Gastroesophageal sphincter (tissue), 4 donors: ENCODE measurements around the gene TOLLIP. TPM values are rescaled to one million over a fixed set of nuclear protein-coding genes. Genes with fewer than 3 reads are reported as not detected.

Source experiments
- ATAC-seq: fragments of 150-250 bp; one replicate; pipeline ENCODE4 v1.9.1; 2016; ENCODE audit warnings: mild to moderate bottlenecking, moderate library complexity
- H3K27ac ChIP-seq, 4 donors: fragments of 200-600 bp; sonication (generic) in 3 of 4; 1 replicate in 3 of 4; 2 replicates in 1 of 4; pipeline ENCODE4 v1.5.1; 2016 to 2019
- H3K27me3 ChIP-seq: fragments of 200-600 bp; sonication (generic); one replicate; pipeline ENCODE4 v1.5.1; 2019
- H3K36me3 ChIP-seq, 2 donors: fragments of 200-600 bp; sonication (generic); one replicate each; pipeline ENCODE4 v1.5.1; 2019; ENCODE audit warnings: control low read depth in 1 of 2
- H3K4me1 ChIP-seq, 3 donors: fragments of 200-600 bp; sonication (generic); 1 replicate in 2 of 3; 2 replicates in 1 of 3; pipeline ENCODE4 v1.5.1; 2016 to 2019; ENCODE audit warnings: control low read depth in 2 of 3
- H3K4me3 ChIP-seq, 2 donors: fragments of 200-600 bp; sonication (generic); one replicate each; pipeline ENCODE4 v1.5.1; 2019; ENCODE audit warnings: mild to moderate bottlenecking in 1 of 2, moderate library complexity in 1 of 2
- H3K9me3 ChIP-seq, 3 donors: fragments of 200-600 bp; sonication (generic); one replicate each; pipeline ENCODE4 v1.5.1; 2017 to 2019; ENCODE audit warnings: control low read depth in 2 of 3
- EP300 ChIP-seq: sonication (generic); formaldehyde crosslinking; IDR thresholded peaks from one replicate; pipeline ENCODE4 v1.6.1; 2017; ENCODE audit warnings: antibody characterized with exemption, mild to moderate bottlenecking
- POLR2A ChIP-seq, 2 donors: fragments of 450-650 bp; IDR thresholded peaks; one replicate each; pipeline ENCODE4 v1.6.1; 2017; ENCODE audit warnings: antibody characterized with exemption in 2 of 2, mild to moderate bottlenecking in 2 of 2, moderate library complexity in 1 of 2
- POLR2AphosphoS5 ChIP-seq: sonication (generic); formaldehyde crosslinking; IDR thresholded peaks from one replicate; pipeline ENCODE4 v1.6.1; 2017; ENCODE audit warnings: antibody characterized with exemption
- WGBS, 2 donors: methylation state at CpG; one replicate each; pipeline ENCODE4 v1.1.5; 2018; ENCODE audit warnings: low coverage in 1 of 2; 5-methylcytosine and 5-hydroxymethylcytosine counted together
- total RNA-seq, 4 donors: library from RNA; depleted of rRNA; stranded (reverse); fragments of >200 nt; gene quantifications; one replicate each; pipeline ENCODE4 v1.1.0, GENCODE V29; 2016
- TF ChIP-seq, protein P1 (sequence below), 4 experiments: fragments of 200-600 bp in 2 of 4; fragments of 450-650 bp in 2 of 4; sonication (generic) in 1 of 4; IDR thresholded peaks; one replicate each; pipeline ENCODE4 v1.5.1; 2017 to 2019; ENCODE audit warnings: antibody characterized with exemption in 4 of 4, mild to moderate bottlenecking in 2 of 4, moderate library complexity in 2 of 4

Gene TOLLIP
- total RNA-seq, 4 donors from 2014 or later = 42.3 to 70.6 (median 49.1) TPM

DNA sequence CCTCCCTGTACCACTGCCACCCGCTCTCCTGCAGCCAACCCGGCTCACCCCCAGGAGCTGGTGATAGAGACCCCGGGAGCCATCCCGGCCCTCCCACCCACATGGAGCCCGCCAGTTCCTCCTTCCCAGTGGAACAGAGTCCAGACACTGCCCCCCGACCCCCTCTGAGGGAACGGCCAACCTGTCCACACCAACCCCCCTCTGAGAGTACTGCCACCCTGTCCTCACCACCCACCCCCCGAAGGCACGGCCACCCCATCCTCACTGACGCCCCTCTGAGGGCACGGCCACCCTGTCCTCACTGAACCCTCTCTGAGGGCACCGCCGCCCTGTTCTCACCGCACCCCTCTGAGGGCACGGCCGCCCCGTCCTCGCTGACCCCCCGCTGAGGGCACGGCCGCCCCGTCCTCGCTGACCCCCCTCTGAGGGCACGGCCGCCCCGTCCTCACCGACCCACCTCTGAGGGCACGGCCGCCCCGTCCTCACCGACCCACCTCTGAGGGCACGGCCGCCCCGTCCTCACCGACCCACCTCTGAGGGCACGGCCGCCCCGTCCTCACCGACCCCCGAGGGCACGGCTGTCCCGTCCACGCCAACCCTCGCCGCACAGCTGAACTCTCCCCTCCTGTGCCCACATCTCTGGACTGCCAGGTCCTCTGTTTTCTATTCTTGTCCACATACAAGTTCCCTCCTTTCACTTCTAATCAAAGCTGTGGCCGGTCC, 18.0 kb downstream of the TOLLIP start:
- WGBS, 2 donors = 90 to 96% methylated on average over 2 to 21 of the region's 46 CpGs
- peaks cover 0 to 16% (median 0%) of the 10 kb centered on the region in 3 donors for H3K4me1 ChIP-seq
- H3K36me3 ChIP-seq = peaks cover 0 to 80% of the 10 kb centered on the region in 2 donors
- H3K27ac ChIP-seq = no peak overlapping the region
- TF ChIP-seq POLR2A (IDR thresholded peaks at IDR 0.05) = no peak
- TF ChIP-seq POLR2AphosphoS5 = no peak
- TF ChIP-seq, protein P1, sequence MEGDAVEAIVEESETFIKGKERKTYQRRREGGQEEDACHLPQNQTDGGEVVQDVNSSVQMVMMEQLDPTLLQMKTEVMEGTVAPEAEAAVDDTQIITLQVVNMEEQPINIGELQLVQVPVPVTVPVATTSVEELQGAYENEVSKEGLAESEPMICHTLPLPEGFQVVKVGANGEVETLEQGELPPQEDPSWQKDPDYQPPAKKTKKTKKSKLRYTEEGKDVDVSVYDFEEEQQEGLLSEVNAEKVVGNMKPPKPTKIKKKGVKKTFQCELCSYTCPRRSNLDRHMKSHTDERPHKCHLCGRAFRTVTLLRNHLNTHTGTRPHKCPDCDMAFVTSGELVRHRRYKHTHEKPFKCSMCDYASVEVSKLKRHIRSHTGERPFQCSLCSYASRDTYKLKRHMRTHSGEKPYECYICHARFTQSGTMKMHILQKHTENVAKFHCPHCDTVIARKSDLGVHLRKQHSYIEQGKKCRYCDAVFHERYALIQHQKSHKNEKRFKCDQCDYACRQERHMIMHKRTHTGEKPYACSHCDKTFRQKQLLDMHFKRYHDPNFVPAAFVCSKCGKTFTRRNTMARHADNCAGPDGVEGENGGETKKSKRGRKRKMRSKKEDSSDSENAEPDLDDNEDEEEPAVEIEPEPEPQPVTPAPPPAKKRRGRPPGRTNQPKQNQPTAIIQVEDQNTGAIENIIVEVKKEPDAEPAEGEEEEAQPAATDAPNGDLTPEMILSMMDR (IDR thresholded peaks at IDR 0.05) = no peak
- no peak for TF ChIP-seq EP300
- H3K4me3 ChIP-seq = no peak overlapping the region
- H3K9me3 ChIP-seq = no peaks in the 10 kb centered on the region
- no peak for ATAC-seq
- H3K27me3 ChIP-seq = no peaks in the 10 kb centered on the region

DNA sequence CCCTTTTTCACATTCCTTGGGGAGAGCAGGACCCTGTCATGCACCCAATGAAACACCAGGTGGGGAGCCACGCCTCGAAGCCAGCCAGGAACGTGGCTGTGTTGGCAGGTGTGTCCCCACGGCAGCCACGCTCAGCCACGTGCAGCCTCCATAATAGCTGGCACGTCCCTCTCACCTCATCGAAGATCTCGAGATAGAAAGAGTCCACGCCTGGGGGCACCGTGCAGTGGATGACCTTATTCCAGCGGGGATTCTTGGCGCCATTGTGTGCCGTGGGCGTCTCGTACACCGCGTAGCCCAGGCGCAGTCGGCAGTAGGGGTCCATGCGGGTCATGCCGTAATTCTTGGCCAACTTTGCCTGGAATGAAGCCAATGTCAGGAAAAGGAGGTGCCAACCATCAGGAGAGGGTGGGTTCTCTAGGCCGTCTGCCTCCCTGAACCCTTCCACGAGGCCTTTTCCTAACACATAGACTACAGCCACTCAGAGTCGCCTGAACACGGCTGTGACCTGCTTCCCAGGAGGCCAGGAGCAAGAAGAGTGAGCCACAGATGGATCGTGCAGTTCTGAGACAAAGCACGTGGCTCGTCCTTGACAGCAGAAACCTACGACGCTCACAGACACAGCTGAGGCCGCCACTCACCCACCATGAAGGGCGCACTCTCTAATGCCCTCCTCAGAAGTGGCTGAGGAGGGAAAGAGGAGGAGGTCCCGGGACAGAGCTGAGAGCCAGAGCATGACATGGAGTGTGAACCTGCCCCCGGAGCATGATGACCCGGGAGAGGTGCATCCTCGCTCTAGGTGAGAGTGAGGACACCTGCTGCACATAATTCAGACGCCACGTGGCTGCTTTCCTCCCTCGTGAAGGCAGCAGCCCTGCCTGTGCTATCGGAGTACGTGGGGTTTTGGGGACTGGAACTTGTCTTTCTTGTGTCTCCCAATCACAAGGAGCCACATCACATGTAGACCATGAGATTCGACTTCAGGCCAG, 19.1 kb downstream of the TOLLIP start:
- Histone ChIP-seq H3K27me3 (no peaks in the 10 kb centered on the region), H3K4me3 (no peak overlapping the region), H3K27ac (no peak overlapping the region), H3K4me1 (peaks cover 0 to 10% (median 0%) of the 10 kb centered on the region in 3 donors), H3K9me3 (no peaks in the 10 kb centered on the region), H3K36me3 (peaks cover 0 to 86% of the 10 kb centered on the region in 2 donors)
- TF ChIP-seq, protein P1 (IDR thresholded peaks at IDR 0.05) = no peak
- no peak for TF ChIP-seq EP300
- TF ChIP-seq POLR2A (IDR thresholded peaks at IDR 0.05) = no peak
- no peak for TF ChIP-seq POLR2AphosphoS5
- ATAC-seq = no peak
- 79 to 84% methylated on average over 3 to 5 of the region's 43 CpGs for WGBS, 2 donors

DNA sequence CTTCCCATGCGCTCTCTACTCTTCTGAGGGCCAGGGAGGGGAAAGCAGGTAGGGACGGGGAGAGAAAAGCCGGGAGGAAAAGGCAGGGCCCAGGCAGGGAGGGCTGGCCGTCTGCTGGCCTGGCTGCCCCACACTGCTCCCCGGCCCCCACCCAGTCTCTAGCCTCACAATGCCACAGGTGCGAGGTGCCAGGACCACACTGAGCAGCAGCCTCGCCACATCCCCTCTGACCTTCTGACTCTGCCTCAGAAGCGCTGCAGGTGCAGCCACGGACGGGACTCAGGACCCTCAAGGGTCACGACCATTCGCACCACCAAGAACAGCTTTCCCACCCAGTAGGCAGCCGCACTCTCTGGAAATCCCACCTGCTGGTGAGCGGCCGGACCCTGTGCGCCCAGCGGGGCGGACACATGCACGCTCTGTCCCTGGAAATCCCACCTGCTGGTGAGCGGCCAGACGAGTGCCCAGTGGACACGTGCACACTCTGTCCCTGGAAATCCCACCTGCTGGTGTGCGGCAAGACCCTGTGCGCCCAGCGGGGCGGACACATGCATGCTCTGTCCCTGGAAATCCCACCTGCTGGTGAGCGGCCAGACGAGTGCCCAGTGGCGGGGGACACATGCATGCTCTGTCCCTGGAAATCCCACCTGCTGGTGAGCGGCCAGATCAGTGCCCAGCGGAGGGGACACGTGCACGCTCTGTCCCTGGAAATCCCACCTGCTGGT, 20.1 kb downstream of the TOLLIP start:
- WGBS, 2 donors = 93% methylated on average over 3 of the region's 33 CpGs; no CpG with 5 or more reads in 1 of the 2 donors
- no peak for ATAC-seq
- H3K36me3 ChIP-seq = peaks cover 0 to 90% of the 10 kb centered on the region in 2 donors
- H3K4me1 ChIP-seq = peaks cover 0 to 10% (median 0%) of the 10 kb centered on the region in 3 donors
- H3K27me3 ChIP-seq = no peaks in the 10 kb centered on the region
- TF ChIP-seq EP300 (no peak), POLR2AphosphoS5 (no peak), POLR2A (IDR thresholded peaks at IDR 0.05) (no peak)
- TF ChIP-seq, protein P1 (IDR thresholded peaks at IDR 0.05) = no peak
- H3K4me3 ChIP-seq = no peak overlapping the region
- H3K9me3 ChIP-seq = no peaks in the 10 kb centered on the region
- H3K27ac ChIP-seq = no peak overlapping the region

DNA sequence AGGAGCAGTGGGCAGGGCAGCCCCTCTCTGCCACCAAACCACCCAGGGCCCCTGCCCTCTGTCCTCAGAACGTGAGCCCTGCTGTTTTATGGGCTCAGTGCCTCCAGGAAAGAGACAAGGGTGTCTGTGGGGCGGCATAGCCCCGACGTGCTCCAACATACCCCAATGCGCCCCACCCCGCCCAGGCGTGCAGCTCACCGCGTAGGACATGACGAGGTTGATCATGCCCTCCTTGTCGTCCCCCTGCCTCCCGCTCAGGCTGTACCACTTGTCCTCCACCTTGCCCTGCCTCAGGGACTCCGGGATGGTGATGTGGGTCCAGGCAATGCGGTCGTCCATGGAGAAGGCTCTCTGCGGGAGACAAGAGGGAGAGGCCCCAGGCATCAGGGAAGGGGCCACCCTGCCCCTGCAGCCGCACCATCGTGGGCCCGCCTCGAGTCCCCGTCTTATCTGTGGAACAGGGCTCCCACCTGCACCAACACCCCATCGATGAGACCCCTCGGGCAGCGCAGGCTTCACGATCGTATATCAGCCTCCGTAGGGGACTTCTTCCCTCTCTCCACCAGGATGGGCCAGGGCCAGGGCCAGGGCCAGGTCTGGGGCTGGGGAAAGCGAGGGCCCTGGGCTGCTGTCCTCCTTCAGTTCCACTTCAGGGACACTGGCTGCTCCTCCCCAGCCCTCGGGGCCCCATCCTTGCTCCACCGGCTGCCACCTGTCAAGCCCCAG, 20.8 kb downstream of the TOLLIP start:
- no peaks in the 10 kb centered on the region for H3K27me3 ChIP-seq
- ATAC-seq = no peak
- H3K4me1 ChIP-seq = peaks cover 0 to 10% (median 0%) of the 10 kb centered on the region in 3 donors
- H3K27ac ChIP-seq = no peak overlapping the region
- H3K9me3 ChIP-seq = no peaks in the 10 kb centered on the region
- TF ChIP-seq EP300 (no peak), POLR2AphosphoS5 (no peak), POLR2A (IDR thresholded peaks at IDR 0.05) (no peak)
- TF ChIP-seq, protein P1 (IDR thresholded peaks at IDR 0.05) = no peak
- H3K4me3 ChIP-seq = no peak overlapping the region
- H3K36me3 ChIP-seq = peaks cover 0 to 91% of the 10 kb centered on the region in 2 donors
- WGBS, 2 donors = 100% methylated on average over 1 of the region's 30 CpGs; no CpG with 5 or more reads in 1 of the 2 donors
